Retina (tissue), 1 donor: ENCODE results near the gene BPIFB3.

ENCODE experiments used
- DNase-seq: peaks from one replicate; pipeline ENCODE4 v3.0.0-alpha.2; 2016

Gene BPIFB3, protein sequence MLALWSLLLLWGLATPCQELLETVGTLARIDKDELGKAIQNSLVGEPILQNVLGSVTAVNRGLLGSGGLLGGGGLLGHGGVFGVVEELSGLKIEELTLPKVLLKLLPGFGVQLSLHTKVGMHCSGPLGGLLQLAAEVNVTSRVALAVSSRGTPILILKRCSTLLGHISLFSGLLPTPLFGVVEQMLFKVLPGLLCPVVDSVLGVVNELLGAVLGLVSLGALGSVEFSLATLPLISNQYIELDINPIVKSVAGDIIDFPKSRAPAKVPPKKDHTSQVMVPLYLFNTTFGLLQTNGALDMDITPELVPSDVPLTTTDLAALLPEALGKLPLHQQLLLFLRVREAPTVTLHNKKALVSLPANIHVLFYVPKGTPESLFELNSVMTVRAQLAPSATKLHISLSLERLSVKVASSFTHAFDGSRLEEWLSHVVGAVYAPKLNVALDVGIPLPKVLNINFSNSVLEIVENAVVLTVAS

DNA sequence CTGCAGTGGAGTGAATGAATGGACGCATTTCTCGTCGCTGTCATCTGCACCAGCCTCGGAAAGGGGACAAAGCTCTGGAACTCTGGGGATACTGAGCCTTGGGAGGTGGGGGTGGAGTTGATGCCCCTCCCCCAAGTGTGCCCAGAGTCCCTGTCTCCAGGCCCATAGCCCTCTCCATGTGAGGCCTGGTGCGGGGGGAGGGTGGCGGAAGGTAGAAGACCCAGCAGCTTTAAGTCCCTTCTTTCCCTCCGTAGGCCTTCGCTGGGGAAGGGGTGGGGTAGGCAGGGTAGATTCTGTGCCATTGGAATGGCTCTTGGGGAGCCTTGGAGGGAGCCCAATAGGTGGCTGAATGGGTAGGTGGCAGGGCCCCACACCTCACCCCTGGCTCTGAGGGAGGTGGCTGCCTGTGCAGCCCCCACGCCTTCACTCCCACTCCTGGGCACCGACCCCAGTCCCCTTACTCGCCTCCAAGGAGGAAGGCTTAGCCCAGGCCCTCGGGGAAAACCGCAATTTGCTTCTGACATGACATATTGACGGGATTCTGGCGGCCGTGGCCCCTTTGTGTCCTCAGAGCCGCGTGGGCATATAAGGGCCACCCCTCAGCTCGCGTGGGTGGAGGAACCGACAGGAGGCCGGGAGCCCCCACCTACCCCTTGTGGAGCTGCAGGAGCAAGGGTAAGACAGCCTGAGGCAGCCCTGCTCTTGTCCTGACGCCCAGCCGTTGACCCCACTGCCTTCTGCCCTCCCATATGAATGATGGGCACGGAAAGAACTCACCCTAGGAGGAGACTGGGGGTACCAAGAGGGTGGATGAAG lies at the start of gene BPIFB3:
BPIFB3 (plus strand) TSS at position 613 of the 816 bp plus-strand sequence. CDS start 1,533 bp downstream, outside the sequence.
- no peak for DNase-seq

- DNase-seq, result no peak
Measured at GRCh38 chr20:33004141-33004751, 49.5 kb upstream of the BPIFB3 start, which contains the start of gene SUN5. Gene SUN5, minus strand, starts transcription at chr20:33004433. Its CDS starts 93 bp downstream, at chr20:33004340.

DNA sequence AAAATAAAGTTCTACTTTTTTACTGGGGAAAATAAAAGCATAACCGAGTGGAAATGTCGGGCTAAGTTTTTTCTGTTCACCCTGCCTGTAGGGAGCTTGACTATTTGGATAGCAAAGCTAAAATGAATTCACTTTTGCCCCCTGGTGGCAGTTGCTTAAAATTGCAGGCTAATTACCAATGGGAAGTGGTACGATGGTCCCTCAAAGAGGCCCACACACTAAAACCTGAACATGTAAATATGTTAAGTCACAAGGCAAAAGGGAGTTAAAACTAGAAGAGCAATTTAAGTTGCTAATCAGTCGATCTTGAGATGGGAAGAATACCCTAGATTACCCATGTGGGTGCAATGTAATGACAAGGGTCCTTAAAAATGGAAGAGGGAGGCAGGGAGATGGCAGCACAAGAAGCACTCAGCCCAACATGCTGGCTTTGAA lies 48.6 kb upstream of the BPIFB3 start:
- DNase-seq, result no peak

DNA sequence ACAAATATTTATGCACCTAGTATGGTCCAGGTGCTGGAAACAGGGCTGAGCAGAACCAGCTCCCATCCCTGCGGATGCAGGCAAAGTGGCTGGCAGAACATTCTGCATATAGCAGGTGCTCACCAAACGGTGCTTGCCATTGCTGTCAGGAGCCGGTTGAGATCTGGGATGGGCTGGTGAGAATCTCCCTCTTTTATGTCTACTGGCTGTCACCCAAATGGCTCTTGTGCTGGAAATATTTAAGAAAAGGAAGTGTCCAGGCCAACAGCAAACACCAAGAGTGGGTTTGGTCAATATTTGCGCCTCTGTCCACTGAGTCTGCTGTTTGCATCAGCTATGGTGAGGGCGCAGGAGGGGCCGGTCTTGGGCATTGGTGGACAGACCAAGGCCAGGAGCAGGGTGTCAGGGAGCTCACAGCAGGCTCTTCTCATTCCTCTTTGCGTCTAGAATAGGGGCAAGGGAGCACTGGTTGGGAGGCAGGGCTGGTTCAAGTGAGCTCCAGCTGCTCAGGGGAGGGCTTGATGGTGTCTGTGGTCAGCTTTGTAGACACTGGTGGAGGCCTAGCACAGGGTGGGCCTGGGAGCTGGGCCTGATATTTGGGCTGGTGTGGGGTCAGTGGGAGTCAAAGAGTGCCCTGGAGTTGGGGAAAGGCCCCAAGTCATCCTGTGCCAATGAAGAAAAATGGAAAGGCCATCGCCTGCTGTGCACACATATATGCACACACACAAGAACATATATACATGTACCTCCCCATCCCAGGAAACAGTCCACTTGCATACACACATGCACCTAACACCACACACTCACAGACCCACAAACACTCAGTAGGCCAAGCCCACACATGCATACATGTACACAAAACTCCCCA lies 47.6 kb upstream of the BPIFB3 start:
- no peak for DNase-seq

GRCh38 chr20:33006776-33007375 lies 46.8 kb upstream of the BPIFB3 start:
- DNase-seq, result no peak

DNA sequence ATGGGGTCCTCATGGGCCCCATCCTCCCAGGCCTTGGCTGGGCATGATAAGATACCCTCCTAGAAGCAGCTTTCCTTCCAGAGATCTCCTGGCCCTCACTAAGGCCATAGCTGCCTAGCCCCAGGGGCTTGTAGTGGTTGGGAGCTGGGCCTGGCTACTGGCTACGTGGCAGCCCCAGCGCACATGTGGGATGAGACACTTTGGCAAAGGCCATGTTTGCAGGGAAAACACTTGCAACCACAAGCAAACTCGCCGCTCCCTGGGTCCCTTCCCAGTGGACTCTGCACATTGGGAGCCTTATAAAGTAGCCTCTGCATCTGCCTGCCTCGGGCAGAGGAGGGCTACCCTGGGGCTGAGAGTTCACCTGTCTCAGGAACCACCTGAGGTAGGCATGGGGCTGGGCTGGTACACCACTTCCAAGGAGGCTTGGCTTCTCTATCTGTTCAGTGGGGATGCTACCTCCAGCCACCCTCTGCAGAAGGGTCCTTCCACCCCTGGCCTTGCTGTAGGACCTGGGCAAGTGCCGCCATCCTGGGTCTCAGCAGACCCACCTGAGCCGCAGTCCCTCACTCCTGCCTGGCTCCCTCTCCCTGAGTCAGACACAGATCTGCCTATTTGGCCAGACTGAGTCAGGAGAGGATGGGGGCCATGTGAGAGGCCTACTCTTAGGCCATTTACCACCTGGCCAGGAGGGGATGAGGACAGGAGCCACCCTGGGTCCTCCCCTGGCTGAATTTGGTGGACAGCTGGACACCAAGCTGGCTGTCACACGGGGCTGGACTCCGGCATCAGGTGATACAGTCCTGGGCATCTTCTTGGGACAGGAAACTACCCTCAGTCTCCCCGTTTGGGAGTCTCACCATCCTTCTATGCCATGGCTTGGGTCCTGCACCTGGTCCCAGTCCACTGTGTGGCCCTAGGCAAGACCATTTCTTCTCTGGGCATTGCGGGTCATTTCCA lies 46.0 kb upstream of the BPIFB3 start, which contains the start of gene BPIFB2:
BPIFB2 (plus strand) TSS at position 329 of the 960 bp plus-strand sequence. CDS start 871 bp downstream, outside the sequence.
- no peak for DNase-seq

DNA sequence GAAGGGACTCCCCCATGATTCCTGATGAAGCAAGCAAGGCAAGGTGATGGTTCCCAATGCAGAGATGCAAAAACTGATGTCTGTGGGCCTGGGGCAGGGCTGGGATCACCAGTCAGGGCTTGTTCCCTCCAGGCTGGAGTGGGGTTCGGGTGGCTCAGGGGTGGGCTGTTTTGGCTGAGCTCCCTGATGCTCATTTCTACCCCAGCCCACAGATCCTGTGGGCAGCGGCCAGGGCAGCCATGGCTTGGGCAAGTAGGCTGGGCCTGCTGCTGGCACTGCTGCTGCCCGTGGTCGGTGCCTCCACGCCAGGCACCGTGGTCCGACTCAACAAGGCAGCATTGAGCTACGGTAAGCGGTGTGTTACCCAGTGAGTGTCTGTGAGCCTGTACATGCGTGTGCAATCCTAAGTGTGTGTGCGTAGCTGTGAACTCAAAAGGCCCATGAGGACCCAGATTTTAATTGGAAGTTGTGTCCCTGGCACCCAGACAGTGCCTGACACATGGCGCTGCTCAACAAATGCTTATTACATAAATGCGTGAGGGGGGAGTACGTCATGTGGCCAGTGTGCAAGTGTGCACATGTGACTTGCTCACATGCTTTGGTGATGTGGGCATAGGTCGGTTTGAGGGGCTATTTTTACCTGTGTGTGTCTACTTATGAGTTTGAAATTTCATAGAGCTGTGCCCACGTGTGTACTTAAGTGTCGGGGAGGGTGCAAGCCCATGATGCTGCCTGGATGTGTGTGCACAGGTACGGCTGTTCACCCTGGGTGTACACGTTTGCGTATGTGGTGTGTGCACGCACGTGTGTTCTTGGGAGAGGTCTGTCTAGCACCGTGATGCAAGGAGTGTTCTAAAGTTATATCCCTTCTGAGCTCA lies 45.1 kb upstream of the BPIFB3 start:
- no peak for DNase-seq

GRCh38 chr20:33009214-33010132 lies 44.2 kb upstream of the BPIFB3 start:
- no peak for DNase-seq

- DNase-seq, result no peak
Measured at GRCh38 chr20:33010133-33010504, 43.6 kb upstream of the BPIFB3 start.

GRCh38 chr20:33010674-33011449 lies 42.8 kb upstream of the BPIFB3 start:
- no peak for DNase-seq

- no peak for DNase-seq
Measured at GRCh38 chr20:33012327-33013189, 41.1 kb upstream of the BPIFB3 start.

GRCh38 chr20:33013701-33014326 lies 39.9 kb upstream of the BPIFB3 start:
- no peak for DNase-seq

DNA sequence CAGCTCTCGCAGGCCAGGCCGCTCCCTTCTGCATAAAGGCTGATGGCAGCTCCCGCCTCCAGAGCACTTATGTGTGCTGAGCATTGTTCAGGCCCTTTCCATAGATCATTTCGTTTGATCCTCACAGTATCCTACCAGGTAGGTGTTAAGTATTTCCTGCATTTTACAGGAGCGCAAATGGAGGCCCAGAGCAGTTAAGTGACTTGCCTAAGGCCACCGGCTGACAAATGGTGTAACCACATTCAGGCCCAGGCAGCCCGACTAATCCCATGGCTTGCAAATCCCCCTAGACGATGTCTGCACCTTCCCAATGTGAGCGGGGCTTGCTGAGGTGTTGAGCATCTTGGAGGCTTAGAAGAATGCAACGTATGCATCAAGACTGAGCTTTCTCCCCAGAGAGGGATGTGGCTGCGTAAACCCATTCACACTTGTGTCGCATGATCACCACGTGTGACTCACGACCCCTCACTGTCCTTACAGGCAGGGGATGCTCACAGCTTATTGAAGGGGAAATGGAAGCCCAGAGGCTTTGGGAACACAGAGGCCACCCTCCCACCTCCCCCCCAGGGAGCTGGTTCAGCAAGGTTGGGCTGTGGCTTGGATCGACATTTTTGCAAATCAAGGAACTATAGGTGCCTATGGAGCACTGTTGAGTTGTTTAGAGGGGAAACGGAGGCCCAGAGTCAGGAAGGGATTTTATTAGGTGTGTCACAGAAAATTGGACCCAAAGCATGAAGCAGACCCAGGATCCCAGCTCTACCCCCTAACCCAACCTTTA lies 39.2 kb upstream of the BPIFB3 start:
- peak; percentile 15 for DNase-seq

GRCh38 chr20:33015114-33015484 lies 38.6 kb upstream of the BPIFB3 start:
- no peak for DNase-seq
